ENCODE results near the gene TSPY9. TPM values are rescaled to one million over a fixed set of nuclear protein-coding genes. Genes with fewer than 3 reads are reported as not detected.
"Not testable (repeated sequence)": the region's sequence is repeated elsewhere in the genome, so short reads cannot be mapped to it uniquely, and the experiment has no call there.

Gene TSPY9
- total and polyA plus RNA-seq, 2 of the 8 experiments (the other 6 are each of a cell fraction or from before 2014, with no cell fraction given) = not detected

DNA sequence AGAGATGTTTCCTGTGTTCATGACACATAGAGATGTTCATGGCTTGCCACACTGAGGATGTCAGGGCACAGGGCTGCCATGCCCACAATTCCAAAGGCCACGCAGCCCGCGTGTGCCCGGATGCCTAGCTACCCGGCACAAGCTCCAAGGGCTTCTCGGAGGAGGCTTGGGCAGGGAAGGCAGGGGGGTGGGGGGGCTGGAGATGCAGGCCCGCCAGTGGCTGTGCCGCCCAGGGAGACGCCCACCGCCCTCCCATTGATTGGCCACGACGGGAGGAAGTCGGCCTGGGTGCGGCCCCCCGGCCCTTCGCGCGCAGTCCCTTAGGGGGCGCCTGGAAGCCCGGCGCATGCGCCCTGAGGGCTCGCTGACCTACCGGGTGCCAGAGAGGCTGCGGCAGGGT is 20.4 kb upstream of the TSPY9 start, which contains the start of gene TSPY1:
TSS of gene TSPY1 (plus strand) at position 301 of the 400 bp plus-strand sequence. CDS start at position 347, 46 bp downstream.
- H2AK5ac ChIP-seq (ENCODE audit: low read depth, low read length); H3K18ac ChIP-seq (ENCODE audit: extremely low read depth, low read length); H3K4me2 ChIP-seq (ENCODE audit: insufficient read depth in 1 of 2, low read depth in 2 of 2, low read length in 2 of 2); H2BK120ac ChIP-seq (replicated peaks; ENCODE audit: low read depth, low read length); POLR2A ChIA-PET (ENCODE audit: partially characterized antibody); H4K8ac ChIP-seq (ENCODE audit: extremely low read depth, insufficient read depth, low read length); H3K9ac ChIP-seq (replicated peaks in 1 of 4; ENCODE audit: extremely low read depth in 1 of 4, low read depth in 3 of 4, low read length in 3 of 4); H3K27me3 ChIP-seq (replicated peaks in 1 of 4; ENCODE audit: control insufficient read depth in 3 of 4, extremely low read depth in 1 of 4, insufficient read depth in 3 of 4, low read length in 3 of 4); FAIRE-seq; H3K36me3 ChIP-seq (ENCODE audit: control insufficient read depth in 2 of 4, insufficient read depth in 4 of 4, low read length in 3 of 4); H3K56ac ChIP-seq (replicated peaks; ENCODE audit: insufficient read length, low read depth, low read length); CTCF ChIA-PET (ENCODE audit: partially characterized antibody); H3K4me1 ChIP-seq (replicated peaks in 1 of 4; ENCODE audit: control insufficient read depth in 3 of 4, insufficient read depth in 4 of 4, low read length in 3 of 4); H3K79me1 ChIP-seq (ENCODE audit: low read depth, low read length); H3K79me2 ChIP-seq (ENCODE audit: control insufficient read depth in 1 of 2, insufficient read depth in 2 of 2, low read length in 2 of 2); H3K4ac ChIP-seq (replicated peaks; ENCODE audit: insufficient read length, low read depth, low read length); H3K14ac ChIP-seq (ENCODE audit: insufficient read length); H2BK12ac ChIP-seq (ENCODE audit: low read depth, low read length); H3K23ac ChIP-seq (ENCODE audit: insufficient read length); H2BK20ac ChIP-seq (ENCODE audit: low read length); H4K5ac ChIP-seq (ENCODE audit: insufficient read length, low read depth, low read length); H3K9me3 ChIP-seq (ENCODE audit: insufficient read depth in 2 of 2, low read depth in 1 of 2, low read length in 1 of 2); H3K23me2 ChIP-seq (ENCODE audit: low read depth, low read length); H3K27ac ChIP-seq (ENCODE audit: low read depth, low read length); H4K20me1 ChIP-seq (replicated peaks in 1 of 2; ENCODE audit: control insufficient read depth in 1 of 2, insufficient read depth in 2 of 2, low read length in 2 of 2); H2AFZ ChIP-seq (ENCODE audit: low read length); H2BK15ac ChIP-seq (ENCODE audit: low read length); H3K4me3 ChIP-seq (ENCODE audit: extremely low read depth in 1 of 4, insufficient read depth in 2 of 4, low read depth in 3 of 4, low read length in 4 of 4); DNase-seq (ENCODE audit: low read depth in 1 of 2, low spot score in 2 of 2); H4K91ac ChIP-seq (replicated peaks; ENCODE audit: insufficient read length, low read length); H2BK5ac ChIP-seq (ENCODE audit: low read depth, low read length): not testable (repeated sequence)
- WGBS, 2 experiments (ENCODE audit: extremely low coverage in 1 of 2, insufficient coverage in 1 of 2, insufficient read length in 1 of 2, insufficient replicate concordance in 2 of 2, low coverage in 1 of 2, low lambda C conversion rate in 2 of 2, missing lambda C conversion rate in 1 of 2) = no CpG with 5 or more reads among the region's 25 CpGs

DNA sequence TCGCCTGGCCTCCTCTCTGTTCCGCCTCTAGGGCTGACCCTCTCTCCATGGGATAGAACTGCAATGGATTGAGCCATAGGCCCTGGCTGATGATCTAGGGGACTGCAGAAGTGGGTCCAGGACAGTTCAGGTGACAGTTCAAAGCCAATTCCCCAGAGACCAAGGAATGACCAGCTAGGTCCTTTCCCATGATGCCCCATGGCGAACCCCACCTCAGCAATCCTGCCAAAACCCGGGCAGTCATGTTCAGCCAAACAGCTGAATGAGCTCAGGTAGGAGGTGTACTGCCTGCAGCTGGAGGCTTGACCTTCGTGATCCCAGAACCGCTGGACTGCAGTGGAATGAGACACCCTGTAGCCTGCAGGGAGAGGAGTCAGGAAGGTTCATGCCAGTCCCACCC is 17.3 kb downstream of the TSPY9 start:
- H3K79me2 ChIP-seq (ENCODE audit: control insufficient read depth in 1 of 2, insufficient read depth in 2 of 2, low read length in 2 of 2); H3K9me3 ChIP-seq (ENCODE audit: insufficient read depth in 2 of 2, low read depth in 1 of 2, low read length in 1 of 2); H3K23ac ChIP-seq (ENCODE audit: insufficient read length); H3K4me2 ChIP-seq (ENCODE audit: insufficient read depth in 1 of 2, low read depth in 2 of 2, low read length in 2 of 2); H4K20me1 ChIP-seq (replicated peaks in 1 of 2; ENCODE audit: control insufficient read depth in 1 of 2, insufficient read depth in 2 of 2, low read length in 2 of 2); DNase-seq (ENCODE audit: low read depth in 1 of 2, low spot score in 2 of 2); H3K9ac ChIP-seq (replicated peaks in 1 of 4; ENCODE audit: extremely low read depth in 1 of 4, low read depth in 3 of 4, low read length in 3 of 4); H3K27me3 ChIP-seq (replicated peaks in 1 of 4; ENCODE audit: control insufficient read depth in 3 of 4, extremely low read depth in 1 of 4, insufficient read depth in 3 of 4, low read length in 3 of 4); H3K23me2 ChIP-seq (ENCODE audit: low read depth, low read length); H3K4me3 ChIP-seq (ENCODE audit: extremely low read depth in 1 of 4, insufficient read depth in 2 of 4, low read depth in 3 of 4, low read length in 4 of 4); H2BK120ac ChIP-seq (replicated peaks; ENCODE audit: low read depth, low read length); H3K14ac ChIP-seq (ENCODE audit: insufficient read length); H4K91ac ChIP-seq (replicated peaks; ENCODE audit: insufficient read length, low read length); H2BK15ac ChIP-seq (ENCODE audit: low read length); H4K5ac ChIP-seq (ENCODE audit: insufficient read length, low read depth, low read length); H2BK5ac ChIP-seq (ENCODE audit: low read depth, low read length); H2BK12ac ChIP-seq (ENCODE audit: low read depth, low read length); H4K8ac ChIP-seq (ENCODE audit: extremely low read depth, insufficient read depth, low read length); H2BK20ac ChIP-seq (ENCODE audit: low read length); H3K79me1 ChIP-seq (ENCODE audit: low read depth, low read length); H3K4ac ChIP-seq (replicated peaks; ENCODE audit: insufficient read length, low read depth, low read length); CTCF ChIA-PET (ENCODE audit: partially characterized antibody); H3K18ac ChIP-seq (ENCODE audit: extremely low read depth, low read length); H3K36me3 ChIP-seq (ENCODE audit: control insufficient read depth in 2 of 4, insufficient read depth in 4 of 4, low read length in 3 of 4); H2AFZ ChIP-seq (ENCODE audit: low read length); POLR2A ChIA-PET (ENCODE audit: partially characterized antibody); H2AK5ac ChIP-seq (ENCODE audit: low read depth, low read length); H3K27ac ChIP-seq (ENCODE audit: low read depth, low read length); H3K4me1 ChIP-seq (replicated peaks in 1 of 4; ENCODE audit: control insufficient read depth in 3 of 4, insufficient read depth in 4 of 4, low read length in 3 of 4); H3K56ac ChIP-seq (replicated peaks; ENCODE audit: insufficient read length, low read depth, low read length); FAIRE-seq: not testable (repeated sequence)
- 96% methylated on average over 2 of the region's 6 CpGs; no CpG with 5 or more reads in 1 of the 2 experiments for WGBS, 2 experiments (ENCODE audit: extremely low coverage in 1 of 2, insufficient coverage in 1 of 2, insufficient read length in 1 of 2, insufficient replicate concordance in 2 of 2, low coverage in 1 of 2, low lambda C conversion rate in 2 of 2, missing lambda C conversion rate in 1 of 2)
